ENCODE measurements around the gene CHCHD3. TPM values are rescaled to one million over a fixed set of nuclear protein-coding genes. Genes with fewer than 3 reads are reported as not detected.
A peak's percentile ranks its signal among the peaks of the same experiment; 100 is the strongest.
"Not testable (repeated sequence)": the region's sequence is repeated elsewhere in the genome, so short reads cannot be mapped to it uniquely, and the experiment has no call there.

CHCHD3 gene
- total RNA-seq, 1 donor from 2014 or later = 53.2 TPM

GRCh38 chr7:132953468-132953867, 128.4 kb downstream of the CHCHD3 start:
- DNase-seq (ENCODE audit: low read depth in 2 of 2) = no peak

- no peak for DNase-seq (ENCODE audit: low read depth in 2 of 2)
Observed at GRCh38 chr7:132950725-132951124, 131.2 kb downstream of the CHCHD3 start.

- no peak for DNase-seq (ENCODE audit: low read depth in 2 of 2)
Observed at GRCh38 chr7:132947011-132947410, 134.9 kb downstream of the CHCHD3 start.

- DNase-seq (ENCODE audit: low read depth in 2 of 2) = no peak
Observed at GRCh38 chr7:132944774-132945173, 137.1 kb downstream of the CHCHD3 start.

- DNase-seq (ENCODE audit: low read depth in 2 of 2) = no peak
Observed at GRCh38 chr7:132943645-132944044, 138.2 kb downstream of the CHCHD3 start.

GRCh38 chr7:132942701-132943100, 139.2 kb downstream of the CHCHD3 start:
- DNase-seq (ENCODE audit: low read depth in 2 of 2) = no peak

GRCh38 chr7:132941905-132942304, 140.0 kb downstream of the CHCHD3 start:
- no peak for DNase-seq (ENCODE audit: low read depth in 2 of 2)

- no peak for DNase-seq (ENCODE audit: low read depth in 2 of 2)
Observed at GRCh38 chr7:132941428-132941827, 140.5 kb downstream of the CHCHD3 start.

- DNase-seq (ENCODE audit: low read depth in 2 of 2) = no peak
Observed at GRCh38 chr7:132940084-132940483, 141.8 kb downstream of the CHCHD3 start.

- DNase-seq (ENCODE audit: low read depth in 2 of 2) = no peak
Observed at GRCh38 chr7:132939495-132939894, 142.4 kb downstream of the CHCHD3 start.

- no peak for DNase-seq (ENCODE audit: low read depth in 2 of 2)
Observed at GRCh38 chr7:132937286-132937685, 144.6 kb downstream of the CHCHD3 start.

GRCh38 chr7:132935608-132936007, 146.3 kb downstream of the CHCHD3 start:
- DNase-seq (ENCODE audit: low read depth in 2 of 2) = no peak

- DNase-seq (ENCODE audit: low read depth in 2 of 2) = no peak
Observed at GRCh38 chr7:132934017-132934416, 147.9 kb downstream of the CHCHD3 start.

GRCh38 chr7:132933072-132933458, 148.8 kb downstream of the CHCHD3 start:
- DNase-seq (ENCODE audit: low read depth in 2 of 2) = no peak

- DNase-seq (ENCODE audit: low read depth in 2 of 2) = no peak
Observed at GRCh38 chr7:132932296-132933071, 149.4 kb downstream of the CHCHD3 start.

- DNase-seq (ENCODE audit: low read depth in 2 of 2) = peak; percentile 49 to 55
Observed at GRCh38 chr7:132930881-132931280, 151.0 kb downstream of the CHCHD3 start.

- not testable (repeated sequence) for DNase-seq (ENCODE audit: low read depth in 2 of 2)
Observed at GRCh38 chr7:132929944-132930343, 151.9 kb downstream of the CHCHD3 start.

GRCh38 chr7:132919771-132920170, 162.1 kb downstream of the CHCHD3 start:
- no peak for DNase-seq (ENCODE audit: low read depth in 2 of 2)

- no peak for DNase-seq (ENCODE audit: low read depth in 2 of 2)
Observed at GRCh38 chr7:132915647-132916046, 166.2 kb downstream of the CHCHD3 start.

- DNase-seq (ENCODE audit: low read depth in 2 of 2) = no peak
Observed at GRCh38 chr7:132910657-132911056, 171.2 kb downstream of the CHCHD3 start.

- no peak for DNase-seq (ENCODE audit: low read depth in 2 of 2)
Observed at GRCh38 chr7:132907380-132907940, 174.4 kb downstream of the CHCHD3 start.

- no peak for DNase-seq (ENCODE audit: low read depth in 2 of 2)
Observed at GRCh38 chr7:132906193-132906835, 175.6 kb downstream of the CHCHD3 start.

GRCh38 chr7:132905136-132905535, 176.8 kb downstream of the CHCHD3 start:
- not testable (repeated sequence) for DNase-seq (ENCODE audit: low read depth in 2 of 2)
